ACC112 (cell line): ENCODE results near the gene LMTK2.

Source experiments
- H2AFZ ChIP-seq: fragments of 200-600 bp; sonication (generic); one replicate; pipeline ENCODE4 v1.6.0; 2017; ENCODE audit warnings: antibody characterized with exemption, low read length; ENCODE audit not compliant: unreplicated experiment
- H3K27ac ChIP-seq: fragments of 200-600 bp; sonication (generic); 2 replicates; pipeline ENCODE4 v1.5.1; 2014; ENCODE audit warnings: low read depth, mild to moderate bottlenecking, antibody characterized with exemption, low read length, moderate library complexity
- H3K27me3 ChIP-seq: fragments of 200-600 bp; sonication (generic); 2 replicates; pipeline ENCODE4 v1.6.1; 2014; ENCODE audit warnings: mild to moderate bottlenecking, antibody characterized with exemption, low read length, moderate library complexity, mixed read lengths; ENCODE audit not compliant: insufficient read depth
- H3K36me3 ChIP-seq: fragments of 200-600 bp; sonication (generic); 2 replicates; pipeline ENCODE4 v1.6.1; 2016; ENCODE audit warnings: mild to moderate bottlenecking, antibody characterized with exemption, low read length, moderate library complexity, mixed read lengths; ENCODE audit not compliant: insufficient read depth
- H3K4me1 ChIP-seq: fragments of 200-600 bp; sonication (generic); one replicate; pipeline ENCODE4 v1.6.1; 2016; ENCODE audit warnings: low read length, mixed read lengths; ENCODE audit not compliant: insufficient read depth, unreplicated experiment, control insufficient read depth
- H3K4me3 ChIP-seq: fragments of 200-600 bp; sonication (generic); 2 replicates; pipeline ENCODE4 v1.5.1; 2014; ENCODE audit warnings: mild to moderate bottlenecking, low read depth, low read length
- H3K79me2 ChIP-seq: fragments of 200-600 bp; sonication (generic); one replicate; pipeline ENCODE4 v1.6.0; 2016; ENCODE audit warnings: low read length; ENCODE audit not compliant: control insufficient read depth, unreplicated experiment, insufficient read depth

LMTK2 gene

GRCh38 chr7:98106647-98107312 lies at the start of gene LMTK2:
LMTK2 (plus strand) TSS chr7:98106862; CDS start chr7:98107178, 316 bp downstream.
- Histone ChIP-seq H3K27ac (peak within 1 kb of the TSS; percentile 12; the same call in 1 of the 2 replicates), H2AFZ (peak within 1 kb of the TSS; percentile 85), H3K4me3 (peak within 1 kb of the TSS; percentile 90)

GRCh38 chr7:98057157-98057556 lies 49.5 kb upstream of the LMTK2 start:
- Histone ChIP-seq H3K27me3 (peaks cover 30% of the 10 kb centered on the region), H3K36me3 (no peaks in the 10 kb centered on the region), H2AFZ (no peak overlapping the region), H3K4me1 (no peaks in the 10 kb centered on the region), H3K4me3 (no peak overlapping the region), H3K79me2 (no peaks in the 10 kb centered on the region), H3K27ac (no peak overlapping the region)

More at GRCh38 chr7:98106647-98107312, at the start of gene LMTK2:
- no peaks in the 10 kb centered on the region for H3K27me3 ChIP-seq
- H3K4me1 ChIP-seq, result peaks cover 8% of the 10 kb centered on the region
- H3K79me2 ChIP-seq, result peaks cover 44% of the 10 kb centered on the region
- H3K36me3 ChIP-seq, result no peaks in the 10 kb centered on the region

DNA sequence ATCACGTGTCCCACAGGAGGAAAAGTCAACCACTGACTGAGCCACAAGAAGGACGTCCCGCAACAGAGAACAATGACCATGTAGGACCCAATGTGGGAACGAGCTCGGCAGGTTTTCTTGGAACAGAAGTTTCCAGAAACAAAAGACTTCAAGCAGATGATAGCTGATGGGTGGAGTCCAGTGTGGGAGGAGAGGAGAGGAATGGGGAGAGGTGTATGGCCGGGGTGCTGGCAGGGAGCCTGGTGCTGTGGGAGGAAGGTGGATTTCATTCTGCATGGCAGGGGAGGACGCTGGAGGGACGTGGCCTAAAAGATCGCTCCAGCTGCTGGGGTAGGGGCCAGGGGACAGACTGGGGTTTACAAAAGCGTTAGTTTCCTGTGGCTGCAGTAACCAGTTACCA lies 48.5 kb upstream of the LMTK2 start:
- H2AFZ ChIP-seq, result no peak overlapping the region
- H3K36me3 ChIP-seq, result no peaks in the 10 kb centered on the region
- H3K27ac ChIP-seq, result no peak overlapping the region
- peaks cover 30% of the 10 kb centered on the region for H3K27me3 ChIP-seq
- no peak overlapping the region for H3K4me3 ChIP-seq
- no peaks in the 10 kb centered on the region for H3K79me2 ChIP-seq
- no peaks in the 10 kb centered on the region for H3K4me1 ChIP-seq

- Histone ChIP-seq H3K27me3 (peaks cover 16% of the 10 kb centered on the region; the same call in 1 of the 2 replicates), H2AFZ (no peak overlapping the region), H3K36me3 (no peaks in the 10 kb centered on the region), H3K79me2 (no peaks in the 10 kb centered on the region), H3K27ac (no peak overlapping the region), H3K4me3 (no peak overlapping the region), H3K4me1 (no peaks in the 10 kb centered on the region)
These were observed 42.4 kb upstream of the LMTK2 start for GRCh38 chr7:98064233-98064632.

- Histone ChIP-seq H3K4me1 (no peaks in the 10 kb centered on the region), H2AFZ (no peak overlapping the region), H3K79me2 (no peaks in the 10 kb centered on the region)
These were observed 40.5 kb upstream of the LMTK2 start for GRCh38 chr7:98066208-98066607.

GRCh38 chr7:98066934-98067507 lies 39.6 kb upstream of the LMTK2 start:
- no peaks in the 10 kb centered on the region for H3K79me2 ChIP-seq
- no peaks in the 10 kb centered on the region for H3K4me1 ChIP-seq
- H3K27me3 ChIP-seq, result peaks cover 19% of the 10 kb centered on the region; the same call in 1 of the 2 replicates
- no peak overlapping the region for H3K27ac ChIP-seq
- no peak overlapping the region for H3K4me3 ChIP-seq
- no peaks in the 10 kb centered on the region for H3K36me3 ChIP-seq
- no peak overlapping the region for H2AFZ ChIP-seq

More at GRCh38 chr7:98066208-98066607, 40.5 kb upstream of the LMTK2 start:
- peaks cover 19% of the 10 kb centered on the region; the same call in 1 of the 2 replicates for H3K27me3 ChIP-seq
- H3K4me3 ChIP-seq, result no peak overlapping the region
- H3K36me3 ChIP-seq, result no peaks in the 10 kb centered on the region
- no peak overlapping the region for H3K27ac ChIP-seq

GRCh38 chr7:98073047-98073446 lies 33.6 kb upstream of the LMTK2 start:
- H3K4me3 ChIP-seq, result no peak overlapping the region
- no peaks in the 10 kb centered on the region for H3K4me1 ChIP-seq
- no peaks in the 10 kb centered on the region for H3K36me3 ChIP-seq
- no peaks in the 10 kb centered on the region for H3K79me2 ChIP-seq
- no peak overlapping the region for H3K27ac ChIP-seq
- no peak overlapping the region for H2AFZ ChIP-seq
- peaks cover 15% of the 10 kb centered on the region; the same call in 1 of the 2 replicates for H3K27me3 ChIP-seq

DNA sequence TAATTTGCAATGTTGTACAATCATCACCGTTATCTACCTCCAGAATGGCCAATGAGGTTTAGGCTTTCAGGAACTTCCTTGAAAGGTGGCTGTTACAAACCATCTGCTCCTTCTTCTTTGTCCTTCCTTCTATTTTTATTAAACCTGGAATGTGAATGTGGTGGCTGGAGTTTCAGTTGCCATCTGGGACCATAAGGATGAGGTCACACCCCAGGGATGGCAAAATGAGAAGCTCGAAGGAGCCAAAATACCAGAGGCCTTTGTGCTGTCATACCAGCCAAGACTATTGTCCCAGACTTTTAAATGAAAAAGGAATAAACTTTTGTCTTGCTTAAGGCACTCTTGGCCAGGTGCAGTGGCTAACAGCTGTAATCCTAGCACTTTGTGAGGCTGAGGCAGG lies 30.9 kb upstream of the LMTK2 start:
- H3K36me3 ChIP-seq, result no peaks in the 10 kb centered on the region
- H2AFZ ChIP-seq, result no peak overlapping the region
- no peak overlapping the region for H3K27ac ChIP-seq
- H3K27me3 ChIP-seq, result peaks cover 12% of the 10 kb centered on the region; the same call in 1 of the 2 replicates
- H3K4me1 ChIP-seq, result no peaks in the 10 kb centered on the region
- H3K79me2 ChIP-seq, result no peaks in the 10 kb centered on the region
- no peak overlapping the region for H3K4me3 ChIP-seq

- H3K27me3 ChIP-seq, result peaks cover 12% of the 10 kb centered on the region; the same call in 1 of the 2 replicates
- no peak overlapping the region for H3K4me3 ChIP-seq
- H3K79me2 ChIP-seq, result no peaks in the 10 kb centered on the region
- H3K36me3 ChIP-seq, result no peaks in the 10 kb centered on the region
- no peaks in the 10 kb centered on the region for H3K4me1 ChIP-seq
- no peak overlapping the region for H2AFZ ChIP-seq
- no peak overlapping the region for H3K27ac ChIP-seq
These were observed 28.9 kb upstream of the LMTK2 start for GRCh38 chr7:98077762-98078161.

DNA sequence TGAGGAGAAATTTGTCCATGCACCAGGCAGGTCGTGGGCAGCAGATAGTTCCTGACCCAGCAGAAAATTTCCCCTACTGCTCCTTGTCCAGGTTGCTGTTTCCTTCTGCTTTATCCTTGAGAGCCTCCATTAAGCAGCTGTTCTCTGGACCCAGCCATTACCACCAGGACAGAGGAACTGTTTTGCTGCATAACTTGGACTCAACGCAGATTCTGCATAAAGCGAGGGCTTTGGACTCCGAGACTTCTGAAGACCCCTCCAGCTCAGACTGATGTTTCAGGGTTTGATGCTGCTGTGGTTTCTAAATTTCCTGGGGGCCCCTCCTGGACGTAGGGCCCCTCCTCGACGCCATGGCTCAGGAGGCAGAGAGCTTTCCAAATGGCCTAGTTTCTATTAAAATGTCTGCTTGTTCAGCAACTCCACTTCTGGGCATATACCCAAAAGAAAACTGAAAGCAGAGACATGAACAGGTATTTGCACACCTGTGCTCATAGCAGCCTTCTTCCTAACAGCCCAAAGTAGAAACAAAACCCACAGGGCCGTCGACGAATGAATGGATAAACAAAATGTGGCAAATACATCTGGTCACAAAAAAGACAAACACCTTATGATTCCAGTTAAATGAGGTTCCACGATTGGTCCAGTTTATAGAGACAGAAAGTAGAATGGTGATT lies 28.3 kb upstream of the LMTK2 start:
- H3K4me1 ChIP-seq, result no peaks in the 10 kb centered on the region
- H3K4me3 ChIP-seq, result no peak overlapping the region
- no peaks in the 10 kb centered on the region for H3K79me2 ChIP-seq
- H2AFZ ChIP-seq, result no peak overlapping the region
- peaks cover 12% of the 10 kb centered on the region; the same call in 1 of the 2 replicates for H3K27me3 ChIP-seq
- H3K27ac ChIP-seq, result no peak overlapping the region
- no peaks in the 10 kb centered on the region for H3K36me3 ChIP-seq
